ENCODE results near the gene CHI3L1.

The CHI3L1 gene

GRCh38 chr1:203180611-203181330 lies 5.7 kb downstream of the CHI3L1 start:
- DNase-seq (ENCODE audit: low read depth): no peak

- no peak for DNase-seq (ENCODE audit: low read depth)
These were observed 6.9 kb downstream of the CHI3L1 start for GRCh38 chr1:203179667-203180005.

GRCh38 chr1:203178821-203179666 lies 7.5 kb downstream of the CHI3L1 start:
- DNase-seq (ENCODE audit: low read depth): no peak

- DNase-seq (ENCODE audit: low read depth): no peak
These were observed 8.4 kb downstream of the CHI3L1 start for GRCh38 chr1:203178083-203178482.

- no peak for DNase-seq (ENCODE audit: low read depth)
These were observed 8.9 kb downstream of the CHI3L1 start for GRCh38 chr1:203177470-203178039.

- DNase-seq (ENCODE audit: low read depth): no peak
These were observed 9.5 kb downstream of the CHI3L1 start for GRCh38 chr1:203177036-203177405.

GRCh38 chr1:203176273-203177035 lies 10.1 kb downstream of the CHI3L1 start:
- DNase-seq (ENCODE audit: low read depth): no peak

GRCh38 chr1:203175827-203176241 lies 10.7 kb downstream of the CHI3L1 start:
- DNase-seq (ENCODE audit: low read depth): no peak

GRCh38 chr1:203175237-203175826 lies 11.2 kb downstream of the CHI3L1 start, which contains the start of gene MYBPH:
MYBPH (minus strand) TSS chr1:203175826; CDS start chr1:203175755, 71 bp downstream.
- DNase-seq (ENCODE audit: low read depth): no peak

GRCh38 chr1:203174324-203174985 lies 12.0 kb downstream of the CHI3L1 start:
- DNase-seq (ENCODE audit: low read depth): no peak

GRCh38 chr1:203173566-203173965 lies 12.9 kb downstream of the CHI3L1 start:
- no peak for DNase-seq (ENCODE audit: low read depth)

GRCh38 chr1:203173011-203173555 lies 13.4 kb downstream of the CHI3L1 start:
- DNase-seq (ENCODE audit: low read depth): no peak

- DNase-seq (ENCODE audit: low read depth): no peak
These were observed 14.1 kb downstream of the CHI3L1 start for GRCh38 chr1:203172184-203173010.

GRCh38 chr1:203171341-203172183 lies 14.9 kb downstream of the CHI3L1 start:
- DNase-seq (ENCODE audit: low read depth): no peak

GRCh38 chr1:203170625-203171330 lies 15.7 kb downstream of the CHI3L1 start:
- no peak for DNase-seq (ENCODE audit: low read depth)

- no peak for DNase-seq (ENCODE audit: low read depth)
These were observed 16.6 kb downstream of the CHI3L1 start for GRCh38 chr1:203169770-203170520.

- no peak for DNase-seq (ENCODE audit: low read depth)
These were observed 17.5 kb downstream of the CHI3L1 start for GRCh38 chr1:203168991-203169390.

Measured in stromal cell of bone marrow (primary cell).